Ishikawa (cell line): ENCODE measurements around the gene KCNG4.

Experiments used
- EP300 ChIP-seq: IDR thresholded peaks from 2 replicates; pipeline ENCODE4 v1.6.1; 2012; ENCODE audit warnings: borderline replicate concordance
- FOXM1 ChIP-seq: IDR thresholded peaks from 2 replicates; pipeline ENCODE4 v1.6.1; 2012; ENCODE audit warnings: low read depth, borderline replicate concordance
- MAX ChIP-seq: IDR thresholded peaks from 2 replicates; pipeline ENCODE4 v1.6.1; 2012
- RAD21 ChIP-seq: IDR thresholded peaks from 2 replicates; pipeline ENCODE4 v1.6.1; 2012; ENCODE audit warnings: low read depth
- REST ChIP-seq: IDR thresholded peaks from 2 replicates; pipeline ENCODE4 v1.6.1; 2012; ENCODE audit warnings: low read depth, mild to moderate bottlenecking
- YY1 ChIP-seq: IDR thresholded peaks from 2 replicates; pipeline ENCODE4 v1.6.1; 2012; ENCODE audit warnings: low read depth

GRCh38 chr16:84227548-84227947 lies 12.3 kb downstream of the KCNG4 start:
- TF ChIP-seq EP300 (no peak), FOXM1 (no peak), YY1 (no peak), RAD21 (no peak), MAX (no peak), REST (no peak)
